DMS114 treated with DMSO at 0.1 percent for 48 hours (cell line): ENCODE data around the gene RHOF.
A peak's percentile ranks its signal among the peaks of the same experiment; 100 is the strongest.

Experiments used
- DNase-seq: peaks from one replicate; lab custom pipeline; 2025; ENCODE audit not compliant: unreplicated experiment; lab: John Stamatoyannopoulos, UW

Gene RHOF

DNA sequence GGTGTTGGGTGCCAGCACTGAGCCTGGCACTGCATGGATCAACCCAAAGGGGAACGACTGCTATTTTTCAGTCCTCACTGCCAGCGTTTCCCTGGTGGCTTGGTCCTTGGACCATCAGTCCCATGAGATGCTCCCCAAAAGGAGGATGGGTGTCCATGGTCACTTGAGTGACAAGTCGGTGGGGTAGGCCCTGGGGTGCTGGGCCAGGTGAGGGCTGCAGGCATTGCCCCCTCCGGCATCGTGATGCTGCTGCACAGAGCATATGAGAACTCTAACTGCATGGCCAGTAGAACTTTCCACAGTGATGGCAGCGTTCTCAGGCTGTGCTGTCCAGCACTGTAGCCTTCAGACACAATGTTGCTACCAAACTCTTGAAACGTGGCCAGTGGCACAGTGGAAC, 26.6 kb upstream of the RHOF start:
- DNase-seq = no peak

DNA sequence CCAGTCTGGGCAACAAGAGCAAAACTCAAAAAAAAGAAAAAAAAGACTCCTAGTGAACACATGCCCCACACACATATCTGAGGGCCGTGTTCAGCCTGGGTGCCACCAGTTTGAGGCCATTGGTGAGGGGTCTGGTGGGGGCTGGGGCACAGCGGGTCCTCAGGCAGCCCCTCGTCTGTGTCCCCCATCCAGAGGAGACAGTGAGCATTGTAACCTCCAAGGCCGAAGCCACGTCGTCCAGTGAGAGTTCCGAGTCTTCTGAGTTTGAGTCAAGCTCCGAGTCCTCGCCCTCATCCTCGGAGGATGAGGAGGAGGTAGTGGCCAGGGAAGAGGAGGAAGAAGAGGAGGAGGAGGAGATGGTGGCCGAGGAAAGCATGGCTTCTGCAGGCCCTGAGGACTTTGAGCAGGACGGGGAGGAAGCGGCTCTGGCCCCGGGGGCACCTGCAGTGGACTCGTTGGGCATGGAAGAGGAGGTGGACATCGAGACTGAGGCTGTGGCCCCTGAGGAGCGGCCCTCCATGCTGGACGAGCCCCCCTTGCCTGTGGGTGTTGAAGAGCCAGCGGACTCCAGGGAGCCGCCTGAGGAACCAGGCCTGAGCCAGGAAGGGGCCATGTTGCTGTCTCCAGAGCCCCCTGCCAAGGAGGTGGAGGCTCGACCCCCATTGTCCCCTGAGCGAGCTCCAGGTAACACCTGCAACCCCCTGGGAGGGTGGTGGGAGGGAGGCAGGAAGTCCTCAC, 25.9 kb upstream of the RHOF start:
- DNase-seq = no peak

- DNase-seq = no peak
These were observed 24.2 kb upstream of the RHOF start for GRCh38 chr12:121817648-121818043.

DNA sequence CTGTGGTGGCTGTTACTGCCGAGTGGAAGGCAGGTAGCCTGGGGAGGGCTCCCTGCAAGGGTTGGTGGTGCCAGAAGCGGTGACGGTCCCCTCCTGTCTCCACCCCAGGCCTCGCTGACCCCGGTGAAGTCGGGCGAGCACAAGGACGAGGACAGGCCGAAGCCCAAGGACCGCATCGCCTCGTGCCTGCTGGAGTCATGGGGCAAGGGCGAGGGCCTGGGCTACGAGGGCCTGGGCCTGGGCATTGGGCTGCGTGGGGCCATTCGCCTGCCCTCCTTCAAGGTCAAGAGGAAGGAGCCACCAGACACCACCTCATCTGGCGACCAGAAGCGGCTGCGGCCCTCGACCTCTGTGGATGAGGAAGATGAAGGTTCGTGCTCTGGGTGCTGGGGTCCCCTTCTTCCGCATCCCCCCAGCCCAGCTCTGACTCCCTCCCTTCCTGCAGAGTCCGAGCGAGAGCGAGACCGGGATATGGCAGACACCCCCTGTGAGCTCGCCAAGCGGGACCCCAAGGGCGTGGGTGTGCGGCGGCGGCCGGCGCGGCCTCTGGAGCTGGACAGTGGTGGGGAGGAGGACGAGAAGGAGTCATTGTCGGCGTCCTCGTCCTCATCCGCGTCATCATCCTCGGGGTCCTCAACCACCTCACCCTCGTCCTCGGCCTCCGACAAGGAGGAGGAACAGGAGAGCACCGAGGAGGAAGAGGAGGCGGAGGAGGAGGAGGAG, 23.6 kb upstream of the RHOF start:
- no peak for DNase-seq

DNA sequence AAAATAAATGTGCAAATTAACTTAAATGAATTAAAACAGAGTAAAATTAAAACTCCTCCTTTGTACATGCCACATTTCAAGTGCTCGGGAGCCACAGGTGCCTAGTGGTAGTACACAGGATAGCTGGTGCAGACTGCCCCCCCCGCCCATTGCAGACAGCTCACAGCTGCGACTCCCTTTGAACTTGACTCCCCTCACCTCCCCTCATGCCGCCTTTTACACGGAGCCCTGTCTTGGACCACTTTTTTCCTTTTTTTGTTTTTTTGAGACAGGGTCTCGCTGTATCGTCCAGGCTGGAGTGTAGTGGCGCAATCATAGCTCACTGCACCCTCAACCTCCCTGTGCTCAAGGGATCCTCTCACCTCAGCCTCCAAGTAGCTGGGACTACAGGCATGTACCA, 21.8 kb upstream of the RHOF start:
- DNase-seq = no peak

DNA sequence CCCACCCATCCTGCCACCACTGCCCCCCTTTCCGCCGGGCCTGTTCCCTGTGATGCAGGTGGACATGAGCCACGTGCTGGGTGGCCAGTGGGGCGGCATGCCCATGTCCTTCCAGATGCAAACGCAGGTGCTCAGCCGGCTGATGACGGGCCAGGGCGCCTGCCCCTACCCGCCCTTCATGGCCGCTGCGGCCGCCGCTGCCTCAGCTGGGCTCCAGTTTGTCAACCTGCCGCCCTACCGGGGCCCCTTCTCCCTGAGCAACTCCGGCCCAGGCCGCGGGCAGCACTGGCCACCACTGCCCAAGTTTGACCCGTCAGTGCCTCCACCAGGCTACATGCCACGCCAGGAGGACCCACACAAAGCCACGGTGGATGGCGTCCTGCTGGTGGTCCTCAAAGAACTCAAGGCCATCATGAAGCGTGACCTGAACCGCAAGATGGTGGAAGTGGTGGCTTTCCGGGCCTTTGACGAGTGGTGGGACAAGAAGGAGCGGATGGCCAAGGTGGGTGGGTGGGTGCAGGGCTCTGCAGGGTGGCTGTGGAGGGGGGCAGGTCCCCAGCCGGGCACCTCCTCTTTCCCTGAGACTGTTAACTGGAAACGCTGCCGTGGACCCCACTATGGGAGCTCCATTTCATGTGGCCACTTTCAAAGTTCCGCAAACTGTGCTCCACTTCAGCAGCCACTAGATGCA, 21.1 kb upstream of the RHOF start:
- no peak for DNase-seq

GRCh38 chr12:121813951-121814350, 20.5 kb upstream of the RHOF start:
- no peak for DNase-seq

- no peak for DNase-seq
These were observed 19.7 kb upstream of the RHOF start for GRCh38 chr12:121812921-121813896.

GRCh38 chr12:121812320-121812871, 18.9 kb upstream of the RHOF start:
- DNase-seq = peak; percentile 58

DNA sequence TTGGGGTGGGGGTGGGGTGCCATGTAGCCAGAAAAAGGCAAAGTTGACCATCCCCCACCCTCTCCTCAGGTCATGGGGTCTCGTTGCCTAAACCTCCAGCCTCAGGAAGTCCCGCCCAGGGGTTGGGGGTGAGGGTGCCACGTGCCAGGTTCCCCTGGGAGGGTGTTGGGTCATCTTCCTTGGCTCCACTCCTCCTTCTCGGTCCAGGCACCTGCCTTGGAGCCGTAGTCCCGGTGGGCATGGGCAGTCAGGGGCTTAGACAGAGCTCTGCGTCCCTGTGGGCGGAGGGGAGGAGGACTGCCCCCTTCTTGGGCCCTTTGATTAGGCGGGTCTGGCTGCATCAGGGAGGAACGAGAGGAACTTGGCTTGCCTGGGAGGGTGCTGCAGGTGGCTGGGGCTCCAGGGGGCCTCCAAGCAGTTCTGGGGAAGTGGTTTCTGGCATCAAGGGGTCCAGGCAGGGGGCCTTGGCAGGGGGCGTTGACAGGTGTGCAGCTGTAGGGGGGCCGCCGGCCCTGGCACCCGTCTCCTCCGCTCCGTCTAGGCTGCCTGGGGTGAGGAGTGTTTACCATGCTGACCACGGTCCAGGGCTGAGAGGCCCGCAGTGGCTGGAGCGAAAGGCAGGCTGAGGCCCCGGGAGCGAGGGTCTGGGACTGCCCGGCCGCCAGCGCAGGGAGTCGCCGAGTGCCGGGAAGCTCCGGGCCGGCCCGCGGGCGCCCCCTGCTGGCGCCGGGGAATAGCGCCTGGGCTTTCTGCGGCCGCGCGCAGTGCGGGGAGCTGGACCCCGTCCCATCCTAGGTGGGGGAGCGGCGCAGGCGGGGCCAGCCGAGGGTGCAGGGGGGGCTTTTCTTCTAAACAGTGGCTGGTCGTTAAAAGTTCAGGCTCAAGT, 18.2 kb upstream of the RHOF start:
- DNase-seq = peak; percentile 51

- no peak for DNase-seq
These were observed 17.4 kb upstream of the RHOF start for GRCh38 chr12:121810833-121811433.

DNA sequence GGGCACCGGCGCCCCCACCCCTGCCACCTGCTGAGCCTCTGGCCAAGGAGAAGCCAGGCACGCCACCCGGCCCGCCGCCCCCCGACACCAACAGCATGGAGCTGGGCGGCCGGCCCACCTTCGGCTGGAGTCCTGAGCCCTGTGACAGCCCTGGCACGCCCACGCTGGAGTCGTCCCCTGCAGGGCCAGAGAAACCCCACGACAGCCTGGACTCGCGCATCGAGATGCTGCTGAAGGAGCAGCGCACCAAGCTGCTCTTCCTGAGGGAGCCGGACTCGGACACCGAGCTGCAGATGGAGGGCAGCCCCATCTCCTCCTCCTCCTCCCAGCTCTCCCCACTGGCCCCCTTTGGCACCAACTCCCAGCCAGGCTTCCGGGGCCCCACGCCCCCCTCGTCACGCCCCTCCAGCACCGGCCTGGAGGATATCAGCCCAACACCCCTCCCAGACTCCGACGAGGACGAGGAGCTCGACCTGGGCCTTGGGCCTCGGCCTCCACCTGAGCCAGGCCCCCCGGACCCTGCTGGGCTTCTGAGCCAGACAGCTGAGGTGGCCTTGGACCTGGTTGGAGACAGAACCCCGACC, 16.8 kb upstream of the RHOF start:
- no peak for DNase-seq

DNA sequence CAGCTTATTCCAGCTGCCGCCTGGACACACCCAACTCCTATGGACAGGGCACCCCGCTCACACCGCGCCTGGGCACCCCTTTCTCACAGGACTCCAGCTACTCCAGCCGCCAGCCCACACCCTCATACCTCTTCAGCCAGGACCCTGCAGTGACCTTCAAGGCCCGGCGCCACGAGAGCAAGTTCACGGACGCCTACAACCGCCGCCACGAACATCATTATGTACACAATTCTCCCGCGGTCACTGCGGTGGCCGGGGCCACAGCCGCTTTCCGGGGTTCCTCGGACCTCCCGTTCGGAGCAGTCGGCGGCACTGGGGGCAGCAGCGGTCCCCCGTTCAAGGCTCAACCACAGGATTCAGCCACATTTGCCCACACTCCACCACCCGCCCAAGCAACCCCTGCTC, 16.2 kb upstream of the RHOF start:
- no peak for DNase-seq

DNA sequence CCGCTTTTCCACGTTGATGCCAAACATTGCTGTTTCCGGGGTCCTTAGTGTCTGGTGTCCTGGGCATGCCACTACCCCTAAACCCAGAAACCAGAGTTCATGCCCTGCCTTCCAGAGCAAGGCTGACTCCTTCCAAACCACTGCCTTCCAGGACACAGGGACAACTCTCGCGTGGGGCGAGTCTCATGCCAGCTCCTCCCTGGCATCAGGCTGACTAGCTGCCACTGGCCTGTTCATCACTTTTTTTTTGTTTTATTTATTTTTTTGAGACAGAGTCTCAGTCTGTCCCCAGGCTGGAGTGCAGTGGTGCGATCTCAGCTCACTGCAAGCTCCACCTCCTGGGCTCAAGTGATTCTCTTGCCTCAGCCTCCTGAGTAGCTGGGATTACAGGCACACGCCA, 15.1 kb upstream of the RHOF start:
- no peak for DNase-seq

DNA sequence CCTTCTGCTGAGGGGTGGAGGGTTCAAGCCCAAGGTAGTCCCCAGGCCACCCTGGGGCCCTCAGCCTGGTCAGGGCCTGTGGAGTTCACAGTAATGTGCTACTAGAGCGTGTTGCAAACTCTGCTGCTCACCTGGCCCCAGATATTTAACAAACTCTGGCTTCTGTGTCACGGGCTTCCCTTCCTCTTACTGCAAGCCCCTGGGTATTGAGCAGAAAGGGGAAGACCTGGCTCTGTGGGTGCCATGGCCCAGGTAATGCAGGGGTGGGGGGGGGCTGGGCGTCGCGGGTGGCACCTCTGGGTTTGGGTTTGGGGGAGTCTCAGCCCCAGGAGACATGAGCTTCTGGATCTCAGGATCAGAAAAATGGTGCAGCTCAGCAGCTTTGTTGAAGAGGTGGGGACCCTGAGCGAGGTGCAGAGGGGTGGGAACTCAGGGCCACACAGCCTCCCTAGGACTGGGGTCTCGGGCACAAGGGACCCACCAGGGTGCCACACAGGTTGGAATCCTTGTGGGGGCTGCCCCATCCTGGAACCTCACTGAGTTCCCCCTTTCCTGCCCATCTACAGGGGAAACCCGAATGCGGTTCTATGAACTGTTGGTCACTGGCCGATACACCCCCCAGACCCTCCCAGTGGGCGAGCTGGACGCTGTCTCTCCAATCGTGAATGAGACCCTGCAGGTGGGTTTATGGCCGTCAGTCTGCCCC, 14.3 kb upstream of the RHOF start:
- DNase-seq = no peak

DNA sequence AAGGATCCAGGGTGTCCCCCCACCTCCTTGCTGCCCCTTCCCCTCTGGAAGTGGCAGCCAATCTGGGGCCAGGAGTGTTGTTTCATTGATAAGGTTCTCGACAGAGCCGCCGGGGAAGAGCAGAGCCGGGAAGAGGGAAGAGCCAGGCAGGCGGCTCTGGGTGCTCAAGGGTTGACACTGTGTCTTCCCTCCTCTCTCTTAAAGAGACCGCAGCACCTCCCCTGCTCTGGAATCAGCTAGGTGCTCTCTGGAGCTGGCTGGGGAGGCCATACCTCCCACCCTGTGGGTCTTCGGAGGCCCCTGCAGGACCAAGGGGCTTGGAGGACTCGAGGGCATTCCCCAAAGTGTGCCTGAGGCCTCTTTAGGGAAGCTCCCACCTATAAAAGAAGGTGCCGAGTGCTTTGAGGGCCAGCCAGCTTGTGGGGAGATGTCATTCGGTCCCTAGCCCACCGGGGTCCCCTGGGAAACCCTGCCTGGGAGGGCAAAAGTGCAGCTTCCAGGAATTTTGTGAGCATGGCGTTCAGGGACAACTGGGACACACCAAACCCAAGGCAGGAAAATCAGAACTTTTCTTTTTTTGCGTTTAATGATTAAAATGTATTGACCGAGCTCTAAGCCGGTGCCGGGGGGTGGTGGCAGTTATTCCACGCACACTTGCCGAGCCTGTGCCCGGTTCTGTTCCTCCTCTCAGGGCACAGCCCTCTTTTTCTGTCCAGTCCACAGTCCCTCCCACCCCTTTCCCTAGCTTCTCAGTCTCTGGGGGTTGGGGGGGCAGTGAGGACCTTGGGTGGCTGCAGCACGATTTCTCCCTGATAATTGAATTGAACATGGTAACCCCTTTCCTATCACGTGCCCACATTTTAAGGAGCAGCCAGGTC, 13.3 kb upstream of the RHOF start:
- DNase-seq = peak; percentile 61

DNA sequence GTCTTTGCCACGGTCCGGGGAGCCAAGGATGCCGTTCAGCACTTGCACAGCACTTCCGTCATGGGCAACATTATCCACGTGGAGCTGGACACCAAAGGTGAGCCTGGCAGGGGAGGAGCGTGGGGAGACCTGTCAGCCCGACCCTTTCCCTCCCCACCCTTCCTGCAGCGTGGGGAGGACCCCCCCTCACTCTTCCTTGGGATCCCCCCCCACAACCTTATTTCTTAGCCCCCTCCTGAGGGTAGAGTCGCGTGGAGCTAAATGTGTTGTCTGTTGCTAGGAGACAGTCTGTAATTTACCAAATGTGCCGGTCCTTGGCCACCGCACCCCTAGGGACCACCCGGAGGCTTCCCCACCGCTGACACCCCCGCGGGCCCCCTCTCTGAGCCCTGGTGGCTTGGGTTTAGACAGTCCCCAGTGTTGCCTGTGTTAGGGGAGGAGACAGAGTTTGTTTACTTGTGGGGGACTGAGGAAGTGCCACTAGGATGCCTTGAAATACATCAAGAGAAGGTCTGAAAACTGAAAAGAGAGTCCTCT, 12.6 kb upstream of the RHOF start:
- DNase-seq = peak; percentile 61
